HepG2 (cell line): ENCODE data around the gene HMCN1. TPM values are rescaled to one million over a fixed set of nuclear protein-coding genes. Genes with fewer than 3 reads are reported as not detected.

ENCODE experiments used
- ATAC-seq: fragments of 200-7000 bp; cut with Tn5 transposase; 3 replicates; pipeline ENCODE4 v1.9.1; 2020; ENCODE audit warnings: mild to moderate bottlenecking, moderate library complexity
- BruUV-seq: library from RNA; stranded (reverse); fragments of 400-500 nt; replicated peaks from 2 replicates; lab custom pipeline; 2021; lab: Mats Ljungman, UMichigan
- CTCF ChIA-PET: fragments of 300-600 bp; formaldehyde crosslinking; extraction: SDS; loops from one replicate; lab custom pipeline; 2021; ENCODE audit warnings: low total read pairs, inconsistent platforms, low intra/inter-chr PET ratio; lab: Yijun Ruan, JAX
- POLR2A ChIA-PET: fragments of 350-600 bp; sonication (Branson Sonifier 250); formaldehyde crosslinking; loops from one replicate; lab custom pipeline; 2020; ENCODE audit warnings: antibody characterized with exemption, inconsistent platforms; lab: Yijun Ruan, JAX
- DNase-seq: peaks from one replicate; pipeline ENCODE4 v3.0.0-alpha.2; 2015; ENCODE audit warnings: low spot score
- FAIRE-seq: peaks from 3 replicates; lab custom pipeline; 2011; peaks lifted over from hg19 to GRCh38; lab: Jason Lieb, UNC
- H2AFZ ChIP-seq: one replicate; pipeline ENCODE4 v1.6.1; 2011; ENCODE audit warnings: low read length, inconsistent platforms
- H3K27ac ChIP-seq: fragments of 300-600 bp; 3 replicates; pipeline ENCODE4 v1.8.0; 2011; ENCODE audit warnings: mixed run types, mild to moderate bottlenecking, mixed read lengths, low read length, inconsistent platforms; ENCODE audit not compliant: insufficient read depth; ENCODE audit errors: extremely low read length
- H3K27me3 ChIP-seq, 2 experiments: fragments of 200-600 bp in 1 of 2; 2 replicates in 1 of 2; 3 replicates in 1 of 2; pipeline versions ENCODE4 v1.6.0 to v1.8.0; 2011; ENCODE audit warnings: low read length in 2 of 2, mild to moderate bottlenecking in 2 of 2, moderate library complexity in 2 of 2, inconsistent platforms in 1 of 2; ENCODE audit not compliant: insufficient read depth in 2 of 2, control insufficient read depth in 1 of 2
- H3K36me3 ChIP-seq, 2 experiments: fragments of 200-600 bp in 1 of 2; replicated peaks in 1 of 2; 2 replicates in 1 of 2; 3 replicates in 1 of 2; pipeline versions ENCODE4 v1.5.1 to v1.8.0; 2011; ENCODE audit warnings: low read length in 2 of 2, inconsistent platforms in 1 of 2; ENCODE audit not compliant: insufficient read depth in 2 of 2, control insufficient read depth in 1 of 2
- H3K4me1 ChIP-seq: 2 replicates; pipeline ENCODE4 v1.5.1; 2012; ENCODE audit warnings: low read length, inconsistent platforms; ENCODE audit not compliant: insufficient read depth
- H3K4me2 ChIP-seq: 2 replicates; pipeline ENCODE4 v1.6.0; 2011; ENCODE audit warnings: low read depth, low read length, inconsistent platforms
- H3K4me3 ChIP-seq, 3 experiments: fragments of 200-600 bp in 1 of 3; sonication (generic), shearing (Covaris generic) in 1 of 3; replicated peaks in 1 of 3; 2 replicates each; pipeline ENCODE4 v1.5.1; 2011 to 2016; ENCODE audit warnings: low read length in 3 of 3, inconsistent platforms in 2 of 3, low read depth in 2 of 3, mild to moderate bottlenecking in 2 of 3, control low read depth in 1 of 3, mixed read lengths in 1 of 3; ENCODE audit not compliant: insufficient read depth in 1 of 3
- H3K79me2 ChIP-seq: one replicate; pipeline ENCODE4 v1.6.1; 2011; ENCODE audit warnings: low read length, inconsistent platforms; ENCODE audit not compliant: insufficient read depth
- H3K9ac ChIP-seq: 2 replicates; pipeline ENCODE4 v1.6.0; 2011; ENCODE audit warnings: mild to moderate bottlenecking, low read depth, low read length, inconsistent platforms; ENCODE audit not compliant: insufficient read depth
- H3K9me3 ChIP-seq: 2 replicates; pipeline ENCODE4 v1.5.1; 2012; ENCODE audit warnings: mild to moderate bottlenecking, low read length
- H4K20me1 ChIP-seq: 2 replicates; pipeline ENCODE4 v1.6.0; 2011; ENCODE audit warnings: inconsistent platforms, mild to moderate bottlenecking, low read length, moderate library complexity; ENCODE audit not compliant: insufficient read depth
- ARID2 ChIP-seq: sonication (generic); formaldehyde crosslinking; IDR thresholded peaks from 2 replicates; pipeline ENCODE4 v1.8.1; 2022; ENCODE audit warnings: mild to moderate bottlenecking, missing genetic modification reagents, borderline replicate concordance
- CTCF ChIP-seq: sonication (generic); formaldehyde crosslinking; IDR thresholded peaks from 2 replicates; pipeline ENCODE4 v1.5.0; 2020; ENCODE audit warnings: mild to moderate bottlenecking, missing genetic modification reagents, moderate library complexity
- RAD51 ChIP-seq: fragments of 450-650 bp; IDR thresholded peaks from 2 replicates; pipeline ENCODE4 v1.6.1; 2016; ENCODE audit warnings: borderline replicate concordance
- ZBTB14 ChIP-seq: sonication (generic); formaldehyde crosslinking; IDR thresholded peaks from 2 replicates; pipeline ENCODE4 v1.4.0; 2020; ENCODE audit warnings: missing genetic modification reagents
- ZKSCAN5 ChIP-seq: sonication (generic); formaldehyde crosslinking; IDR thresholded peaks from 2 replicates; pipeline ENCODE4 v1.5.1; 2020; ENCODE audit warnings: mild to moderate bottlenecking, missing genetic modification reagents
- ZNF124 ChIP-seq: sonication (generic); formaldehyde crosslinking; IDR thresholded peaks from 2 replicates; pipeline ENCODE4 v1.4.0; 2020; ENCODE audit warnings: missing genetic modification reagents
- ZNF547 ChIP-seq: sonication (generic); formaldehyde crosslinking; IDR thresholded peaks from 2 replicates; pipeline ENCODE4 v1.5.1; 2020; ENCODE audit warnings: mild to moderate bottlenecking, missing genetic modification reagents
- ZNF879 ChIP-seq: sonication (generic); formaldehyde crosslinking; IDR thresholded peaks from 2 replicates; pipeline ENCODE4 v1.8.1; 2023; ENCODE audit warnings: missing genetic modification reagents
- WGBS: methylation state at CpG from one replicate; pipeline ENCODE4 v1.1.6; 2017; ENCODE audit warnings: low lambda C conversion rate; 5-methylcytosine and 5-hydroxymethylcytosine counted together
- in situ Hi-C: cut with HindIII; loops from 2 replicates; pipeline ENCODE4 v1.10.0; 2017; ENCODE audit warnings: low pct_unique_long_range_greater_than_20kb; ENCODE audit not compliant: extremely low pct_ligation_motif_present
- intact Hi-C: fragments of 100-400 bp; cut with micrococcal nuclease; formaldehyde crosslinking; loops from one replicate; pipeline ENCODE4 v1.10.0; 2022; ENCODE audit not compliant: unreplicated experiment
- polyA plus RNA-seq, 8 experiments: library from polyadenylated mRNA; depleted of rRNA in 3 of 8; stranded (reverse) in 7 of 8; unstranded in 1 of 8; fragments of >200 nt; fragmentation: Illumina TruSeq in 4 of 8; extraction: Trizol in 4 of 8; gene quantifications; 2 replicates each; pipeline versions ENCODE4 v1.2.1 to v1.2.3, GENCODE V29; 2011 to 2016; ENCODE audit warnings: low read depth in 4 of 8, missing spikeins in 1 of 8, mixed read lengths in 1 of 8; ENCODE audit not compliant: insufficient read depth in 1 of 8
- total RNA-seq, 5 experiments: library from RNA; depleted of rRNA; stranded (reverse); fragments of >200 nt; fragmentation: Illumina TruSeq; extraction: Trizol; gene quantifications; 2 replicates each; pipeline ENCODE4 v1.2.3, GENCODE V29; 2016; ENCODE audit warnings: low read depth in 1 of 5

The HMCN1 gene
- total and polyA plus RNA-seq, 2 of the 13 experiments (the other 11 are each of a cell fraction or from before 2014, with no cell fraction given), result 0.03 TPM; not detected in 1

- no peaks in the 10 kb centered on the region for H3K9me3 ChIP-seq
- no peak overlapping the region for H3K4me2 ChIP-seq
- no peaks in the 10 kb centered on the region for H3K79me2 ChIP-seq
- BruUV-seq, result no TSS peak
- no peaks in the 10 kb centered on the region for H3K36me3 ChIP-seq
- FAIRE-seq, result no peak
- intact Hi-C loops, result no loop called here
- no peak overlapping the region for H2AFZ ChIP-seq
- TF ChIP-seq ZKSCAN5 (CRISPR knock-in tag), result no peak
- TF ChIP-seq ARID2, result no peak
- TF ChIP-seq RAD51, result no peak
- no peak for TF ChIP-seq ZNF547 (CRISPR knock-in tag)
- TF ChIP-seq CTCF, result peak; percentile 19; the same call in 1 of the 2 replicates
- TF ChIP-seq, all 625 proteins: peak for 1
- ChIA-PET POLR2A (no interaction called here), CTCF (no interaction called here)
- in situ Hi-C loops, result no loop called here
- H3K27ac ChIP-seq, result no peak overlapping the region
- H4K20me1 ChIP-seq, result no peaks in the 10 kb centered on the region
- no peak for DNase-seq
- no peak for ATAC-seq
- 0% methylated on average over 2 of the region's 2 CpGs for WGBS
- H3K4me3 ChIP-seq, result no peak overlapping the region
- H3K4me1 ChIP-seq, result no peaks in the 10 kb centered on the region
- H3K9ac ChIP-seq, result no peak overlapping the region
- H3K27me3 ChIP-seq, result no peaks in the 10 kb centered on the region
These were observed 264.2 kb downstream of the HMCN1 start for GRCh38 chr1:185998391-185998790.

GRCh38 chr1:186002406-186002805 lies 268.2 kb downstream of the HMCN1 start:
- CTCF ChIA-PET, result no interaction called here
- FAIRE-seq, result no peak

More at GRCh38 chr1:186002406-186002805, 268.2 kb downstream of the HMCN1 start:
- BruUV-seq, result no TSS peak
- Histone ChIP-seq H4K20me1 (no peaks in the 10 kb centered on the region), H3K36me3 (no peaks in the 10 kb centered on the region), H3K27ac (no peak overlapping the region), H3K4me3 (no peak overlapping the region), H3K4me2 (no peak overlapping the region), H3K9me3 (no peaks in the 10 kb centered on the region), H3K27me3 (no peaks in the 10 kb centered on the region), H3K9ac (no peak overlapping the region), H3K79me2 (no peaks in the 10 kb centered on the region), H2AFZ (no peak overlapping the region), H3K4me1 (no peaks in the 10 kb centered on the region)
- intact Hi-C loops, result no loop called here
- in situ Hi-C loops, result no loop called here
- POLR2A ChIA-PET, result no interaction called here
- no peak for ATAC-seq
- WGBS, result 4% methylated on average over 2 of the region's 2 CpGs
- DNase-seq, result no peak
- no peak for TF ChIP-seq ZNF879 (CRISPR knock-in tag)
- no peak for TF ChIP-seq ZBTB14 (CRISPR knock-in tag)
- TF ChIP-seq ZNF124 (CRISPR knock-in tag), result no peak
